ENCODE measurements around the gene RASGRF1.

The RASGRF1 gene

GRCh38 chr15:79099692-79100091 lies 9.1 kb upstream of the RASGRF1 start:
- no peak for DNase-seq

GRCh38 chr15:79094611-79095021 lies 4.0 kb upstream of the RASGRF1 start:
- DNase-seq, result no peak

GRCh38 chr15:79093352-79093935 lies 2.9 kb upstream of the RASGRF1 start:
- DNase-seq, result no peak

- no peak for DNase-seq
Measured at GRCh38 chr15:79092382-79092781, 1.8 kb upstream of the RASGRF1 start.

- no peak for DNase-seq
Measured at GRCh38 chr15:79091204-79091867, 756 bp upstream of the RASGRF1 start.

GRCh38 chr15:79089890-79090486 lies 592 bp downstream of the RASGRF1 start:
- DNase-seq, result no peak

GRCh38 chr15:79089331-79089889 lies 1.2 kb downstream of the RASGRF1 start:
- no peak for DNase-seq

GRCh38 chr15:79088426-79089205 lies 2.0 kb downstream of the RASGRF1 start:
- DNase-seq, result no peak

- no peak for DNase-seq
Measured at GRCh38 chr15:79086814-79087213, 3.8 kb downstream of the RASGRF1 start.

- no peak for DNase-seq
Measured at GRCh38 chr15:79084308-79084968, 6.1 kb downstream of the RASGRF1 start.

GRCh38 chr15:79083154-79083553 lies 7.4 kb downstream of the RASGRF1 start:
- DNase-seq, result no peak

- no peak for DNase-seq
Measured at GRCh38 chr15:79082363-79083070, 8.1 kb downstream of the RASGRF1 start.

- no peak for DNase-seq
Measured at GRCh38 chr15:79078763-79079410, 11.7 kb downstream of the RASGRF1 start.

- no peak for DNase-seq
Measured at GRCh38 chr15:79078003-79078402, 12.6 kb downstream of the RASGRF1 start.

GRCh38 chr15:79076661-79077060 lies 13.9 kb downstream of the RASGRF1 start:
- no peak for DNase-seq

- DNase-seq, result no peak
Measured at GRCh38 chr15:79075256-79075655, 15.3 kb downstream of the RASGRF1 start.

GRCh38 chr15:79073336-79073735 lies 17.2 kb downstream of the RASGRF1 start:
- DNase-seq, result no peak

GRCh38 chr15:79071901-79072300 lies 18.7 kb downstream of the RASGRF1 start:
- DNase-seq, result no peak

- no peak for DNase-seq
Measured at GRCh38 chr15:79068790-79069189, 21.8 kb downstream of the RASGRF1 start.

- DNase-seq, result no peak
Measured at GRCh38 chr15:79067969-79068368, 22.6 kb downstream of the RASGRF1 start.

GRCh38 chr15:79067072-79067833 lies 23.3 kb downstream of the RASGRF1 start:
- no peak for DNase-seq

Data from CD4-positive, alpha-beta T cell treated with Interleukin-4 for 4 hours (primary cell).